ENCODE data around the gene GIPC3. TPM values are rescaled to one million over a fixed set of nuclear protein-coding genes. Genes with fewer than 3 reads are reported as not detected.
"Not testable (repeated sequence)": the region's sequence is repeated elsewhere in the genome, so short reads cannot be mapped to it uniquely, and the experiment has no call there.

GIPC3 gene
- total and polyA plus RNA-seq, 4 donors: 0.23 to 0.95 (median 0.25) TPM

DNA sequence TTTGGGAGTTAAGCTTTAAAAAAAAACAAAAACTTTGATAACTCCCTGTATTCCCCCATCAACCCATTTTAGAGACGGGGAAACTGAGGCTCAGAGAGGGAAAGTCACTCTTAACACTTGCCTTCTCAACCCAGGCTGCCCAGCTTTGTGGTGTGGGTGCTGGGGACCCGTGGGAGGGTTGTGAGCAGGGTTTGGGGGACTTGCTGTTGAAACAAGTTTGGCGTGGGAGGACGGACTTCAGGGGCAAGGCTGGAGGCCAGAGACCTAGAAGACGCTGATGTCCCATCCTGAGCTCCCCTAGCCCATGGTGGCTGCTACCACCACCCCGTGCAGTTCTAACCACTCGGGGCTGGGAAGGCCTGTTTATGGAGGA is 42.1 kb downstream of the GIPC3 start:
- no peak overlapping the region for H3K9ac ChIP-seq (ENCODE audit: low read depth in 1 of 2, low read length in 2 of 2)
- DNase-seq (ENCODE audit: low spot score): no peak

GRCh38 chr19:3628766-3629165 is 43.5 kb downstream of the GIPC3 start:
- not testable (repeated sequence) for H3K27me3 ChIP-seq (ENCODE audit: control insufficient read depth in 4 of 4, insufficient read depth in 4 of 4, low read length in 3 of 4); H3K4me3 ChIP-seq (ENCODE audit: low read depth in 1 of 3, low read length in 3 of 3); H3K27ac ChIP-seq (ENCODE audit: low read depth in 1 of 2, low read length in 2 of 2); DNase-seq (ENCODE audit: low spot score); H3K9ac ChIP-seq (ENCODE audit: low read depth in 1 of 2, low read length in 2 of 2); H3K9me3 ChIP-seq (ENCODE audit: control insufficient read depth in 4 of 4, low read length in 3 of 4)
- 77% methylated on average over 9 of the region's 9 CpGs for WGBS
- Histone ChIP-seq H3K4me1 (ENCODE audit: control insufficient read depth in 4 of 4, insufficient read depth in 4 of 4, low read length in 3 of 4) (peaks cover 4 to 32% (median 21%) of the 10 kb centered on the region in 4 donors), H3K36me3 (ENCODE audit: control insufficient read depth in 4 of 4, insufficient read depth in 3 of 4, low read depth in 1 of 4, low read length in 3 of 4) (peaks cover 0 to 16% (median 4%) of the 10 kb centered on the region in 4 donors)

More for the DNA sequence above, 42.1 kb downstream of the GIPC3 start:
- H3K27me3 ChIP-seq (ENCODE audit: control insufficient read depth in 4 of 4, insufficient read depth in 4 of 4, low read length in 3 of 4): no peaks in the 10 kb centered on the region
- no peaks in the 10 kb centered on the region for H3K9me3 ChIP-seq (ENCODE audit: control insufficient read depth in 4 of 4, low read length in 3 of 4)
- no peak overlapping the region for H3K4me3 ChIP-seq (ENCODE audit: low read depth in 1 of 3, low read length in 3 of 3)
- peaks cover 0 to 25% (median 4%) of the 10 kb centered on the region in 4 donors for H3K36me3 ChIP-seq (ENCODE audit: control insufficient read depth in 4 of 4, insufficient read depth in 3 of 4, low read depth in 1 of 4, low read length in 3 of 4)
- TF ChIP-seq JUND (IDR thresholded peaks at IDR 0.05): no peak
- TF ChIP-seq NR2F2 (IDR thresholded peaks at IDR 0.05): no peak
- no peak for TF ChIP-seq HNF4G (IDR thresholded peaks at IDR 0.05)
- no peak for TF ChIP-seq SP1 (IDR thresholded peaks at IDR 0.05)
- TF ChIP-seq RAD21 (IDR thresholded peaks at IDR 0.05): no peak
- TF ChIP-seq YY1 (IDR thresholded peaks at IDR 0.05): no peak
- no peak for TF ChIP-seq RXRA (IDR thresholded peaks at IDR 0.05)
- no peak for TF ChIP-seq MAX (IDR thresholded peaks at IDR 0.05)
- no peak for TF ChIP-seq TAF1 (conservative IDR thresholded peaks at IDR 0.05)
- TF ChIP-seq FOXA2 (IDR thresholded peaks at IDR 0.05): no peak
- no peak for TF ChIP-seq CTCF (IDR thresholded peaks at IDR 0.05; ENCODE audit: low read depth, low read length, missing input control)
- TF ChIP-seq ZBTB33 (IDR thresholded peaks at IDR 0.05): no peak
- no peak for TF ChIP-seq ATF3 (IDR thresholded peaks at IDR 0.05)
- H3K4me1 ChIP-seq (ENCODE audit: control insufficient read depth in 4 of 4, insufficient read depth in 4 of 4, low read length in 3 of 4): peaks cover 4 to 32% (median 21%) of the 10 kb centered on the region in 4 donors
- H3K27ac ChIP-seq (ENCODE audit: low read depth in 1 of 2, low read length in 2 of 2): peak overlapping the region in 1 of 2 donors; percentile 98
- whole genome bisulfite sequencing: 61% methylated on average over 7 of the region's 7 CpGs

- Histone ChIP-seq H3K4me3 (ENCODE audit: low read depth in 1 of 3, low read length in 3 of 3) (no peak overlapping the region), H3K4me1 (ENCODE audit: control insufficient read depth in 4 of 4, insufficient read depth in 4 of 4, low read length in 3 of 4) (peaks cover 0 to 8% (median 2%) of the 10 kb centered on the region in 4 donors), H3K36me3 (ENCODE audit: control insufficient read depth in 4 of 4, insufficient read depth in 3 of 4, low read depth in 1 of 4, low read length in 3 of 4) (peaks cover 0 to 16% (median 4%) of the 10 kb centered on the region in 4 donors), H3K27me3 (ENCODE audit: control insufficient read depth in 4 of 4, insufficient read depth in 4 of 4, low read length in 3 of 4) (no peaks in the 10 kb centered on the region), H3K9ac (ENCODE audit: low read depth in 1 of 2, low read length in 2 of 2) (no peak overlapping the region), H3K27ac (ENCODE audit: low read depth in 1 of 2, low read length in 2 of 2) (no peak overlapping the region), H3K9me3 (ENCODE audit: control insufficient read depth in 4 of 4, low read length in 3 of 4) (no peaks in the 10 kb centered on the region)
- WGBS: 94% methylated on average over 43 of the region's 43 CpGs
- DNase-seq (ENCODE audit: low spot score): no peak
- TF ChIP-seq HNF4A (conservative IDR thresholded peaks at IDR 0.05) (no peak), SP1 (IDR thresholded peaks at IDR 0.05) (no peak), JUND (IDR thresholded peaks at IDR 0.05) (no peak), MAX (IDR thresholded peaks at IDR 0.05) (no peak), GABPA (IDR thresholded peaks at IDR 0.05 in 1 of 2, conservative IDR thresholded peaks at IDR 0.05 in 1 of 2) (no peak), RXRA (IDR thresholded peaks at IDR 0.05) (no peak), ATF3 (IDR thresholded peaks at IDR 0.05) (no peak), FOXA2 (IDR thresholded peaks at IDR 0.05) (no peak), FOXA1 (IDR thresholded peaks at IDR 0.05) (no peak), EGR1 (IDR thresholded peaks at IDR 0.05; ENCODE audit: low read depth in 2 of 2) (no peak), NR2F2 (IDR thresholded peaks at IDR 0.05) (no peak), RAD21 (IDR thresholded peaks at IDR 0.05) (no peak)
Observed at GRCh38 chr19:3631053-3631861, 46.0 kb downstream of the GIPC3 start.
